ENCODE measurements around the gene TDRD3. TPM values are rescaled to one million over a fixed set of nuclear protein-coding genes. Genes with fewer than 3 reads are reported as not detected.

TDRD3 gene
- total and polyA plus RNA-seq, 4 donors = 3.6 to 15.8 (median 6.2) TPM

- WGBS = 80% methylated on average over 4 of the region's 4 CpGs
- TF ChIP-seq RXRA (IDR thresholded peaks at IDR 0.05) = no peak
- TF ChIP-seq JUND (IDR thresholded peaks at IDR 0.05) = no peak
- TF ChIP-seq SP1 (IDR thresholded peaks at IDR 0.05) = no peak
- TF ChIP-seq MAX (IDR thresholded peaks at IDR 0.05) = no peak
- H3K27me3 ChIP-seq (ENCODE audit: control insufficient read depth in 4 of 4, insufficient read depth in 4 of 4, low read length in 3 of 4) = peaks cover 0 to 2% (median 0%) of the 10 kb centered on the region in 4 donors
- DNase-seq (ENCODE audit: low spot score) = no peak
- no peaks in the 10 kb centered on the region for H3K4me1 ChIP-seq (ENCODE audit: control insufficient read depth in 4 of 4, insufficient read depth in 4 of 4, low read length in 3 of 4)
- H3K9ac ChIP-seq (ENCODE audit: low read depth in 1 of 2, low read length in 2 of 2) = no peak overlapping the region
- no peaks in the 10 kb centered on the region for H3K9me3 ChIP-seq (ENCODE audit: control insufficient read depth in 4 of 4, low read length in 3 of 4)
- H3K4me3 ChIP-seq (ENCODE audit: low read depth in 1 of 3, low read length in 3 of 3) = no peak overlapping the region
- no peak overlapping the region for H3K27ac ChIP-seq (ENCODE audit: low read depth in 1 of 2, low read length in 2 of 2)
- H3K36me3 ChIP-seq (ENCODE audit: control insufficient read depth in 4 of 4, insufficient read depth in 3 of 4, low read depth in 1 of 4, low read length in 3 of 4) = no peaks in the 10 kb centered on the region
These were observed 12.1 kb upstream of the TDRD3 start for GRCh38 chr13:60384911-60385310.

- DNase-seq (ENCODE audit: low spot score) = no peak
- TF ChIP-seq MAX (IDR thresholded peaks at IDR 0.05) = no peak
- 61% methylated on average over 2 of the region's 2 CpGs for WGBS
- H3K36me3 ChIP-seq (ENCODE audit: control insufficient read depth in 4 of 4, insufficient read depth in 3 of 4, low read depth in 1 of 4, low read length in 3 of 4) = no peaks in the 10 kb centered on the region
- H3K9me3 ChIP-seq (ENCODE audit: control insufficient read depth in 4 of 4, low read length in 3 of 4) = no peaks in the 10 kb centered on the region
- no peak overlapping the region for H3K27ac ChIP-seq (ENCODE audit: low read depth in 1 of 2, low read length in 2 of 2)
- H3K4me3 ChIP-seq (ENCODE audit: low read depth in 1 of 3, low read length in 3 of 3) = no peak overlapping the region
- H3K4me1 ChIP-seq (ENCODE audit: control insufficient read depth in 4 of 4, insufficient read depth in 4 of 4, low read length in 3 of 4) = no peaks in the 10 kb centered on the region
- peaks cover 0 to 2% (median 0%) of the 10 kb centered on the region in 4 donors for H3K27me3 ChIP-seq (ENCODE audit: control insufficient read depth in 4 of 4, insufficient read depth in 4 of 4, low read length in 3 of 4)
- no peak overlapping the region for H3K9ac ChIP-seq (ENCODE audit: low read depth in 1 of 2, low read length in 2 of 2)
These were observed 10.8 kb upstream of the TDRD3 start for GRCh38 chr13:60386250-60386649.

GRCh38 chr13:60392131-60392530 is 4.9 kb upstream of the TDRD3 start:
- peaks cover 0 to 3% (median 0%) of the 10 kb centered on the region in 4 donors for H3K4me1 ChIP-seq (ENCODE audit: control insufficient read depth in 4 of 4, insufficient read depth in 4 of 4, low read length in 3 of 4)
- H3K9ac ChIP-seq (ENCODE audit: low read depth in 1 of 2, low read length in 2 of 2) = no peak overlapping the region
- no peaks in the 10 kb centered on the region for H3K27me3 ChIP-seq (ENCODE audit: control insufficient read depth in 4 of 4, insufficient read depth in 4 of 4, low read length in 3 of 4)
- H3K27ac ChIP-seq (ENCODE audit: low read depth in 1 of 2, low read length in 2 of 2) = no peak overlapping the region
- DNase-seq (ENCODE audit: low spot score) = no peak
- no peak overlapping the region for H3K4me3 ChIP-seq (ENCODE audit: low read depth in 1 of 3, low read length in 3 of 3)
- H3K36me3 ChIP-seq (ENCODE audit: control insufficient read depth in 4 of 4, insufficient read depth in 3 of 4, low read depth in 1 of 4, low read length in 3 of 4) = no peaks in the 10 kb centered on the region
- 50% methylated on average over 3 of the region's 3 CpGs for WGBS
- no peaks in the 10 kb centered on the region for H3K9me3 ChIP-seq (ENCODE audit: control insufficient read depth in 4 of 4, low read length in 3 of 4)
- TF ChIP-seq NR2F2 (IDR thresholded peaks at IDR 0.05) (no peak), REST (IDR thresholded peaks at IDR 0.05) (no peak), GABPA (IDR thresholded peaks at IDR 0.05 in 1 of 2, conservative IDR thresholded peaks at IDR 0.05 in 1 of 2) (no peak), CTCF (IDR thresholded peaks at IDR 0.05; ENCODE audit: low read depth, low read length, missing input control) (no peak), HNF4A (conservative IDR thresholded peaks at IDR 0.05) (no peak), ATF3 (IDR thresholded peaks at IDR 0.05) (no peak), HNF4G (IDR thresholded peaks at IDR 0.05) (no peak), RAD21 (IDR thresholded peaks at IDR 0.05) (no peak), SP1 (IDR thresholded peaks at IDR 0.05) (no peak), YY1 (IDR thresholded peaks at IDR 0.05) (no peak)

All from liver (tissue), 9 donors.